Colon (tissue), 2 donors: ENCODE results near the gene ARL4D.
"Not testable (repeated sequence)": the region's sequence is repeated elsewhere in the genome, so short reads cannot be mapped to it uniquely, and the experiment has no call there.

Source experiments
- FAIRE-seq: peaks from 2 replicates; lab custom pipeline; 2012; peaks lifted over from hg19 to GRCh38; lab: Jason Lieb, UNC
- donor health status: control.
- donor health status: control.

Gene ARL4D

GRCh38 chr17:43369986-43370385 lies 28.8 kb upstream of the ARL4D start:
- no peak for FAIRE-seq

GRCh38 chr17:43371227-43371821 lies 27.5 kb upstream of the ARL4D start:
- no peak for FAIRE-seq

GRCh38 chr17:43372273-43372911 lies 26.4 kb upstream of the ARL4D start:
- FAIRE-seq, result no peak

GRCh38 chr17:43373356-43373755 lies 25.4 kb upstream of the ARL4D start:
- FAIRE-seq, result no peak

GRCh38 chr17:43375915-43376314 lies 22.9 kb upstream of the ARL4D start:
- FAIRE-seq, result not testable (repeated sequence)

- FAIRE-seq, result no peak
Measured at GRCh38 chr17:43377056-43377810, 21.6 kb upstream of the ARL4D start.

- no peak for FAIRE-seq
Measured at GRCh38 chr17:43378766-43379165, 20.0 kb upstream of the ARL4D start.

GRCh38 chr17:43380307-43380706 lies 18.5 kb upstream of the ARL4D start:
- FAIRE-seq, result no peak

- FAIRE-seq, result no peak
Measured at GRCh38 chr17:43381204-43381603, 17.6 kb upstream of the ARL4D start.

- FAIRE-seq, result no peak
Measured at GRCh38 chr17:43381621-43382020, 17.2 kb upstream of the ARL4D start.

- FAIRE-seq, result no peak
Measured at GRCh38 chr17:43382776-43383175, 16.0 kb upstream of the ARL4D start.

GRCh38 chr17:43383372-43383771 lies 15.4 kb upstream of the ARL4D start:
- no peak for FAIRE-seq

GRCh38 chr17:43383826-43384475 lies 14.8 kb upstream of the ARL4D start:
- no peak for FAIRE-seq

GRCh38 chr17:43384476-43384862 lies 14.3 kb upstream of the ARL4D start:
- FAIRE-seq, result no peak

- no peak for FAIRE-seq
Measured at GRCh38 chr17:43385046-43385831, 13.6 kb upstream of the ARL4D start.

GRCh38 chr17:43388359-43389045 lies 10.3 kb upstream of the ARL4D start:
- no peak for FAIRE-seq

- no peak for FAIRE-seq
Measured at GRCh38 chr17:43389046-43389947, 9.5 kb upstream of the ARL4D start.

GRCh38 chr17:43392397-43392796 lies 6.4 kb upstream of the ARL4D start:
- no peak for FAIRE-seq

GRCh38 chr17:43393944-43394482 lies 4.8 kb upstream of the ARL4D start:
- FAIRE-seq, result no peak

- not testable (repeated sequence) for FAIRE-seq
Measured at GRCh38 chr17:43394696-43395095, 4.1 kb upstream of the ARL4D start.
